NT2/D1 (cell line): ENCODE results near the gene TTC39B.

Source experiments
- DNase-seq: peaks from one replicate; pipeline ENCODE4 v3.0.0-alpha.2; 2011; ENCODE audit warnings: low read depth, low spot score
- H3K27me3 ChIP-seq: 2 replicates; pipeline ENCODE4 v1.6.0; 2011; ENCODE audit warnings: mild to moderate bottlenecking; ENCODE audit not compliant: insufficient read length, insufficient read depth
- H3K36me3 ChIP-seq: 2 replicates; pipeline ENCODE4 v1.6.1; 2011; ENCODE audit warnings: mild to moderate bottlenecking, low read length, mixed read lengths; ENCODE audit not compliant: insufficient read depth, insufficient read length
- H3K4me1 ChIP-seq: 2 replicates; pipeline ENCODE4 v1.5.1; 2011; ENCODE audit not compliant: insufficient read depth, insufficient read length
- H3K4me3 ChIP-seq: 2 replicates; pipeline ENCODE4 v1.5.1; 2011; ENCODE audit warnings: low read depth; ENCODE audit not compliant: insufficient read length
- H3K9ac ChIP-seq: 2 replicates; pipeline ENCODE4 v1.6.0; 2011; ENCODE audit warnings: low read depth; ENCODE audit not compliant: insufficient read length
- H3K9me3 ChIP-seq: 2 replicates; pipeline ENCODE4 v1.5.1; 2011; ENCODE audit warnings: mild to moderate bottlenecking, low read length; ENCODE audit not compliant: insufficient read depth
- SUZ12 ChIP-seq: IDR thresholded peaks from 2 replicates; pipeline ENCODE4 v1.6.1; 2011; ENCODE audit not compliant: insufficient read length, insufficient read depth; ENCODE audit errors: extremely low read depth
- YY1 ChIP-seq: IDR thresholded peaks from 2 replicates; pipeline ENCODE4 v1.6.1; 2011; ENCODE audit not compliant: insufficient read length, insufficient read depth
- ZNF274 ChIP-seq: IDR thresholded peaks from 2 replicates; pipeline ENCODE4 v1.6.1; 2011; ENCODE audit warnings: mild to moderate bottlenecking, low read depth, low read length

Gene TTC39B

GRCh38 chr9:15311607-15312006 lies 4.6 kb upstream of the TTC39B start:
- DNase-seq: no peak

GRCh38 chr9:15310107-15310850 lies 3.3 kb upstream of the TTC39B start:
- Histone ChIP-seq H3K9ac (no peak overlapping the region), H3K27me3 (peaks cover 20% of the 10 kb centered on the region), H3K4me3 (no peak overlapping the region), H3K4me1 (no peaks in the 10 kb centered on the region), H3K36me3 (no peaks in the 10 kb centered on the region), H3K9me3 (peaks cover 7% of the 10 kb centered on the region)
- TF ChIP-seq ZNF274 (no peak), YY1 (no peak), SUZ12 (no peak)
- no peak for DNase-seq

More at GRCh38 chr9:15311607-15312006, 4.6 kb upstream of the TTC39B start:
- peaks cover 15% of the 10 kb centered on the region for H3K27me3 ChIP-seq
- H3K4me1 ChIP-seq: no peaks in the 10 kb centered on the region
- no peak overlapping the region for H3K4me3 ChIP-seq
- no peak for TF ChIP-seq YY1
- no peak for TF ChIP-seq ZNF274
- no peak for TF ChIP-seq SUZ12
- peaks cover 7% of the 10 kb centered on the region for H3K9me3 ChIP-seq
- H3K9ac ChIP-seq: no peak overlapping the region
- no peaks in the 10 kb centered on the region for H3K36me3 ChIP-seq

- Histone ChIP-seq H3K4me3 (no peak overlapping the region), H3K9me3 (peaks cover 1% of the 10 kb centered on the region), H3K27me3 (peaks cover 20% of the 10 kb centered on the region), H3K36me3 (no peaks in the 10 kb centered on the region), H3K4me1 (no peaks in the 10 kb centered on the region), H3K9ac (no peak overlapping the region)
- no peak for TF ChIP-seq YY1
- DNase-seq: no peak
These were observed 1.5 kb upstream of the TTC39B start for GRCh38 chr9:15308511-15308910.

GRCh38 chr9:15307523-15307841 lies 466 bp upstream of the TTC39B start:
- DNase-seq: no peak
- H3K36me3 ChIP-seq: no peaks in the 10 kb centered on the region
- H3K27me3 ChIP-seq: peaks cover 20% of the 10 kb centered on the region
- TF ChIP-seq ZNF274 (no peak), SUZ12 (no peak), YY1 (no peak)
- peak overlapping the region; percentile 13 for H3K4me3 ChIP-seq
- H3K9me3 ChIP-seq: no peaks in the 10 kb centered on the region
- no peaks in the 10 kb centered on the region for H3K4me1 ChIP-seq
- peak overlapping the region; percentile 37 for H3K9ac ChIP-seq

- H3K9ac ChIP-seq: peak overlapping the region; percentile 81
- no peak for DNase-seq
- H3K9me3 ChIP-seq: no peaks in the 10 kb centered on the region
- H3K27me3 ChIP-seq: peaks cover 20% of the 10 kb centered on the region
- no peaks in the 10 kb centered on the region for H3K4me1 ChIP-seq
- peak overlapping the region; percentile 82 for H3K4me3 ChIP-seq
- TF ChIP-seq ZNF274: no peak
- no peak for TF ChIP-seq YY1
- TF ChIP-seq SUZ12: no peak
- no peaks in the 10 kb centered on the region for H3K36me3 ChIP-seq
These were observed 804 bp downstream of the TTC39B start for GRCh38 chr9:15306068-15306756.

GRCh38 chr9:15305470-15305869 lies 1.5 kb downstream of the TTC39B start:
- no peaks in the 10 kb centered on the region for H3K9me3 ChIP-seq
- H3K4me1 ChIP-seq: no peaks in the 10 kb centered on the region
- DNase-seq: no peak
- H3K36me3 ChIP-seq: no peaks in the 10 kb centered on the region
- H3K27me3 ChIP-seq: peaks cover 20% of the 10 kb centered on the region
- peak overlapping the region; percentile 81 for H3K9ac ChIP-seq
- TF ChIP-seq ZNF274 (no peak), SUZ12 (no peak), YY1 (no peak)
- no peak overlapping the region for H3K4me3 ChIP-seq

- no peak for DNase-seq
- Histone ChIP-seq H3K36me3 (no peaks in the 10 kb centered on the region), H3K9ac (no peak overlapping the region), H3K4me3 (no peak overlapping the region), H3K27me3 (peaks cover 20% of the 10 kb centered on the region), H3K4me1 (no peaks in the 10 kb centered on the region), H3K9me3 (no peaks in the 10 kb centered on the region)
- TF ChIP-seq SUZ12: no peak
- TF ChIP-seq YY1: no peak
- TF ChIP-seq ZNF274: no peak
These were observed 2.4 kb downstream of the TTC39B start for GRCh38 chr9:15304632-15305031.
